OCI-LY7 (cell line): ENCODE data around the gene CNIH2. TPM values are rescaled to one million over a fixed set of nuclear protein-coding genes. Genes with fewer than 3 reads are reported as not detected.
A peak's percentile ranks its signal among the peaks of the same experiment; 100 is the strongest.

Source experiments
- BruUV-seq: library from RNA; stranded (reverse); fragments of 400-500 nt; replicated peaks from 2 replicates; lab custom pipeline; 2021; lab: Mats Ljungman, UMichigan
- CTCF ChIA-PET: fragments of 300-600 bp; sonication (Branson Sonifier 250); formaldehyde crosslinking; loops from one replicate; lab custom pipeline; 2022; ENCODE audit warnings: antibody characterized with exemption; ENCODE audit not compliant: unreplicated experiment; lab: Charles Lee
- POLR2A ChIA-PET: fragments of 300-600 bp; sonication (Branson Sonifier 250); formaldehyde crosslinking; loops from one replicate; lab custom pipeline; 2022; ENCODE audit warnings: antibody characterized with exemption; lab: Charles Lee
- DNase-seq: peaks from one replicate; pipeline ENCODE4 v3.0.0-alpha.2; 2015; ENCODE audit warnings: low spot score
- H2AFZ ChIP-seq: fragments of 200-600 bp; sonication (generic), shearing (Covaris generic); 2 replicates; pipeline ENCODE4 v1.6.1; 2014; ENCODE audit warnings: mild to moderate bottlenecking, antibody characterized with exemption, low read length, moderate library complexity
- H3K27ac ChIP-seq: fragments of 200-600 bp; sonication (generic); 2 replicates; pipeline ENCODE4 v1.5.1; 2014; ENCODE audit warnings: mixed run types, low read depth, mild to moderate bottlenecking, moderate library complexity, low read length, inconsistent platforms; ENCODE audit not compliant: poor library complexity, severe bottlenecking
- H3K36me3 ChIP-seq: fragments of 200-600 bp; sonication (generic); 2 replicates; pipeline ENCODE4 v1.6.1; 2014; ENCODE audit warnings: mild to moderate bottlenecking, antibody characterized with exemption, low read length, moderate library complexity, mixed read lengths; ENCODE audit not compliant: insufficient read depth
- H3K4me1 ChIP-seq: fragments of 200-600 bp; sonication (generic); 2 replicates; pipeline ENCODE4 v1.5.1; 2014; ENCODE audit warnings: mild to moderate bottlenecking, low read length; ENCODE audit not compliant: insufficient read depth, poor library complexity, severe bottlenecking
- H3K4me2 ChIP-seq: fragments of 200-600 bp; sonication (generic); 2 replicates; pipeline ENCODE4 v1.6.1; 2014; ENCODE audit warnings: mild to moderate bottlenecking, low read length
- H3K4me3 ChIP-seq: fragments of 200-600 bp; sonication (generic); 2 replicates; pipeline ENCODE4 v1.5.1; 2014; ENCODE audit warnings: mild to moderate bottlenecking, low read depth, low read length; ENCODE audit not compliant: poor library complexity, severe bottlenecking
- H3K79me2 ChIP-seq: fragments of 200-600 bp; sonication (generic); 2 replicates; pipeline ENCODE4 v1.6.1; 2016; ENCODE audit warnings: low read depth, mild to moderate bottlenecking, low read length, moderate library complexity, mixed read lengths; ENCODE audit not compliant: insufficient read depth
- H3K9me2 ChIP-seq: fragments of 200-600 bp; sonication (generic); 2 replicates; pipeline ENCODE4 v1.6.1; 2016; ENCODE audit warnings: mild to moderate bottlenecking, low read length, mixed read lengths; ENCODE audit not compliant: insufficient read depth
- H3K9me3 ChIP-seq: fragments of 200-600 bp; sonication (generic); 2 replicates; pipeline ENCODE4 v1.6.1; 2014; ENCODE audit warnings: mild to moderate bottlenecking, mixed run types, low read length, mixed read lengths
- H4K20me1 ChIP-seq: fragments of 200-600 bp; sonication (generic); 2 replicates; pipeline ENCODE4 v1.6.1; 2014; ENCODE audit warnings: mild to moderate bottlenecking, antibody characterized with exemption, low read length, moderate library complexity, mixed read lengths; ENCODE audit not compliant: insufficient read depth
- EZH2phosphoT487 ChIP-seq: fragments of 200-600 bp; sonication (generic); IDR thresholded peaks from 2 replicates; pipeline ENCODE4 v1.6.1; 2018; ENCODE audit warnings: low read depth, borderline replicate concordance, mild to moderate bottlenecking, mixed run types, antibody characterized with exemption, low read length, moderate library complexity, mixed read lengths
- intact Hi-C: fragments of 100-400 bp; cut with micrococcal nuclease; formaldehyde crosslinking; loops from one replicate; pipeline ENCODE4 v1.10.0; 2022; ENCODE audit not compliant: unreplicated experiment
- total RNA-seq, 2 experiments: library from RNA; depleted of rRNA in 1 of 2; stranded (reverse); fragments of >200 nt in 1 of 2; shearing (Covaris generic) in 1 of 2; gene quantifications; 2 replicates each; pipeline ENCODE4 v1.2.3, GENCODE V29; 2014 to 2022
- TF ChIP-seq, protein P1 (sequence below): fragments of 200-600 bp; sonication (generic); conservative IDR thresholded peaks from 2 replicates; pipeline ENCODE4 v1.5.1; 2014; ENCODE audit warnings: mild to moderate bottlenecking, antibody characterized with exemption, low read length, moderate library complexity, mixed read lengths

The CNIH2 gene
- total RNA-seq, 2 experiments from 2014 or later: 0.60 to 2.7 TPM

DNA sequence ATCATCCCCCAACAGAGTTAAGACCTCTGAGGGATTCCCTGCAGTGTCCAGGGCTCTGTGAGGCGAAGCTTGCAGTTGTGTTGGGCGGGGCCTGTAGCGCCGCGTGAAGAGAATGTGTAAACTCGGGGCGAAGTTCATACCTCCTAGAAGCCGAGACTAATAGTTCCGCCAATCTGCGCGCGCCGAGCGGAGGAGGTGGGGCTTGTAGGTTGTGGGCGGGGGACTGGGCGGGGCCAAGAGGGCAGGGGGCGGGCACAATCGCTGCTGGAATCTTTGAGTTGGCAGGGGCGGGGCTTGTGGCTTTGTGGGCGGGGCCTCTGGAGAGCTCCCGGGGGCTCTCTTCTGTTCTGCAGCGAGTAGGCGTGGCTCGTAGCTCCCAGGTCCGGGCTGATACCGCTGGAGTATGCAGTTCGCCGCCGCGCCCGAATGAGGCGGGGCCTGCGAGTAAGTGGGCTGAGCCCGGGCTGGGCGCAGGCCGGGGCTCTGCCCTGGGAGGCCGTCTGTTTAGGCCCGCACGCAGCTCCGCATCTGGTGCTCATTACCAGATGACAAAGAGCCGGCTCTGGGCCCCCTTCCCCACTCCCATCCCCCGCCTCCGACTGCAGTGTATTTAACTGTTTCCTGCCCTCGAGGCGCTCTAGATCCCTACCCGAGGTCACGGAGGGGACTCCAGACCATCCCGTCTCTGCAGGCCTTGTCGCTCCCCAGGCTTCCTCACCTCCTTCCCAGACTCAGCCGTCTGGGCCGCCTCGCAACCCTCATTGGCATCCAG is 34.8 kb downstream of the CNIH2 start:
- TF ChIP-seq, protein P1, sequence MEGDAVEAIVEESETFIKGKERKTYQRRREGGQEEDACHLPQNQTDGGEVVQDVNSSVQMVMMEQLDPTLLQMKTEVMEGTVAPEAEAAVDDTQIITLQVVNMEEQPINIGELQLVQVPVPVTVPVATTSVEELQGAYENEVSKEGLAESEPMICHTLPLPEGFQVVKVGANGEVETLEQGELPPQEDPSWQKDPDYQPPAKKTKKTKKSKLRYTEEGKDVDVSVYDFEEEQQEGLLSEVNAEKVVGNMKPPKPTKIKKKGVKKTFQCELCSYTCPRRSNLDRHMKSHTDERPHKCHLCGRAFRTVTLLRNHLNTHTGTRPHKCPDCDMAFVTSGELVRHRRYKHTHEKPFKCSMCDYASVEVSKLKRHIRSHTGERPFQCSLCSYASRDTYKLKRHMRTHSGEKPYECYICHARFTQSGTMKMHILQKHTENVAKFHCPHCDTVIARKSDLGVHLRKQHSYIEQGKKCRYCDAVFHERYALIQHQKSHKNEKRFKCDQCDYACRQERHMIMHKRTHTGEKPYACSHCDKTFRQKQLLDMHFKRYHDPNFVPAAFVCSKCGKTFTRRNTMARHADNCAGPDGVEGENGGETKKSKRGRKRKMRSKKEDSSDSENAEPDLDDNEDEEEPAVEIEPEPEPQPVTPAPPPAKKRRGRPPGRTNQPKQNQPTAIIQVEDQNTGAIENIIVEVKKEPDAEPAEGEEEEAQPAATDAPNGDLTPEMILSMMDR: no peak
- no peak for TF ChIP-seq EZH2phosphoT487
- no peaks in the 10 kb centered on the region for H3K9me3 ChIP-seq
- no peaks in the 10 kb centered on the region for H3K9me2 ChIP-seq
- intact Hi-C loops: loop anchor here (1.0 to 5.0 kb wide), 3 partner anchors 16 to 59 kb away; partner anchors contain the start of genes B4GAT1, BRMS1 and SLC29A2
- H3K4me2 ChIP-seq: peak overlapping the region; percentile 89
- peak overlapping the region; percentile 70 for H2AFZ ChIP-seq
- H3K79me2 ChIP-seq: no peaks in the 10 kb centered on the region
- no peaks in the 10 kb centered on the region for H3K36me3 ChIP-seq
- BruUV-seq: no TSS peak
- ChIA-PET POLR2A (interaction anchor here (0.6 to 3.6 kb wide), 16 partner anchors 9 to 1070 kb away, joined by 3 to 13 read pairs (median 4); partner anchors contain the start of genes BRMS1 and YIF1A), CTCF (interaction anchor here (0.6 to 2.5 kb wide), 9 partner anchors 9 to 73 kb away, joined by 3 to 7 read pairs (median 3); partner anchors contain the start of genes RIN1 and YIF1A)
- H4K20me1 ChIP-seq: no peaks in the 10 kb centered on the region
- DNase-seq: peak; percentile 99
- peak overlapping the region; percentile 70 for H3K4me3 ChIP-seq
- peaks cover 25% of the 10 kb centered on the region for H3K4me1 ChIP-seq
- peak overlapping the region; percentile 72 for H3K27ac ChIP-seq

DNA sequence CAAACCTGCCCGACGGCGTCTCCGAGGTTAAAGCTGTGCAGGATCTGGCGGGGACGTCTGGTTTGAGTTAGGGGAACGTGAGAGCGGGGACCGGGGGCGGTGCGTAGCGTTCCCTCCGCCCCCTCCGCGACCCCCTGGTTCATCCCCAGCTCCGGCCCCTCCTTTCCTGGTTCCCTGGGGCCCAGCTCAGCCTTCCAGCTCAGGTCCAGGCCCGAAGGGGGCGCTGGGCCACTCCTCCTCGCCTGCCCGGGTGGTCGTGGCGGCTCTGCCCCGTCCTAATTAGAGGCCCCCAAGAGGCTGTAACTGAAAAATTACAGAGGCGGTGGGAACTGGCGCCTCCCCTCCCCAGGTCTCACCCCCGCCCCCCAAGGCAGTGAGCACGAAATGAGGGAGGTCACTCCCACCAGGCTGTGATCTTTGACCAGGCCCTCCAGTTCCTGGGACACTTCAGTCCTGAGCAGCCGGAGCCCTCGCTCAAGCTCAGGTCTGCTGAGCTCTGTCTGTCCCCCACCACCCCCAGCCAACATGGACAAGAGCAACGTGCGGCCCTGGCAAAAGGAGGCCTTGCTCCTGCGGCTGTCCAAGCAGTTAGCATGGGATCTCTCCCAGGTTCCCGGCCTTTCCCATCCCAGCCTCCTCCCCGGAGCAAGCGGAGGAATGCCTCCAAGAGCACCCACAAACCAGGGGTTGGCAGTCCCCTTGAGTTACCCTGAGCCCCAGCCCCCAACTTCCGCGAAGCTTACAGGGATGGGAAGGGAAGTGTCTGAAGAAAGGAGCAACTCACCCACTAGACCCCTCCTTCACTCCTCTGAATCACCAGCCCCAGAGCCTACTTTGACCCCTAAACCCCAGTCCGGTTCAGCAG is 35.6 kb downstream of the CNIH2 start:
- Histone ChIP-seq H3K9me3 (no peaks in the 10 kb centered on the region), H2AFZ (peak overlapping the region; percentile 18; the same call in 1 of the 2 replicates), H3K4me2 (peak overlapping the region; percentile 74), H3K27ac (peak overlapping the region; percentile 21), H4K20me1 (no peaks in the 10 kb centered on the region), H3K4me1 (peaks cover 33% of the 10 kb centered on the region), H3K9me2 (no peaks in the 10 kb centered on the region), H3K36me3 (no peaks in the 10 kb centered on the region), H3K4me3 (peak overlapping the region; percentile 70), H3K79me2 (no peaks in the 10 kb centered on the region)
- no TSS peak for BruUV-seq
- TF ChIP-seq, protein P1: peak; percentile 49
- TF ChIP-seq EZH2phosphoT487: no peak
- intact Hi-C loops: loop anchor here (5.0 kb wide), 1 partner anchor 34 kb away; the partner anchor contains the start of genes B4GAT1 and BRMS1
- DNase-seq: no peak
- ChIA-PET CTCF (interaction anchor here (1.0 to 2.5 kb wide), 3 partner anchors 15 to 73 kb away, joined by 3 to 7 read pairs (median 4); partner anchors contain the start of gene RIN1), POLR2A (interaction anchor here (0.6 to 3.6 kb wide), 11 partner anchors 9 to 78 kb away, joined by 3 to 13 read pairs (median 6); partner anchors contain the start of genes BRMS1 and YIF1A)
